ENCODE measurements around the gene MPIG6B.

GRCh38 chr6:31732029-31732428 is 8.9 kb downstream of the MPIG6B start:
- TF ChIP-seq CTCF (IDR thresholded peaks at IDR 0.05; ENCODE audit: low read depth, low read length, poor library complexity, severe bottlenecking) = no peak
- no peak for TF ChIP-seq EZH2phosphoT487 (IDR thresholded peaks at IDR 0.05; ENCODE audit: borderline replicate concordance, low read length)
